ENCODE results near the gene OSBPL6.

GRCh38 chr2:178213991-178214390 lies 19.7 kb downstream of the OSBPL6 start:
- TF ChIP-seq CTCF (IDR thresholded peaks at IDR 0.05) (no peak), POLR2A (IDR thresholded peaks at IDR 0.05) (no peak)

Data from gastroesophageal sphincter (tissue), 3 donors.